ENCODE results near the gene SULT2A1.
"Not testable (repeated sequence)": the region's sequence is repeated elsewhere in the genome, so short reads cannot be mapped to it uniquely, and the experiment has no call there.

Gene SULT2A1, protein sequence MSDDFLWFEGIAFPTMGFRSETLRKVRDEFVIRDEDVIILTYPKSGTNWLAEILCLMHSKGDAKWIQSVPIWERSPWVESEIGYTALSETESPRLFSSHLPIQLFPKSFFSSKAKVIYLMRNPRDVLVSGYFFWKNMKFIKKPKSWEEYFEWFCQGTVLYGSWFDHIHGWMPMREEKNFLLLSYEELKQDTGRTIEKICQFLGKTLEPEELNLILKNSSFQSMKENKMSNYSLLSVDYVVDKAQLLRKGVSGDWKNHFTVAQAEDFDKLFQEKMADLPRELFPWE

DNA sequence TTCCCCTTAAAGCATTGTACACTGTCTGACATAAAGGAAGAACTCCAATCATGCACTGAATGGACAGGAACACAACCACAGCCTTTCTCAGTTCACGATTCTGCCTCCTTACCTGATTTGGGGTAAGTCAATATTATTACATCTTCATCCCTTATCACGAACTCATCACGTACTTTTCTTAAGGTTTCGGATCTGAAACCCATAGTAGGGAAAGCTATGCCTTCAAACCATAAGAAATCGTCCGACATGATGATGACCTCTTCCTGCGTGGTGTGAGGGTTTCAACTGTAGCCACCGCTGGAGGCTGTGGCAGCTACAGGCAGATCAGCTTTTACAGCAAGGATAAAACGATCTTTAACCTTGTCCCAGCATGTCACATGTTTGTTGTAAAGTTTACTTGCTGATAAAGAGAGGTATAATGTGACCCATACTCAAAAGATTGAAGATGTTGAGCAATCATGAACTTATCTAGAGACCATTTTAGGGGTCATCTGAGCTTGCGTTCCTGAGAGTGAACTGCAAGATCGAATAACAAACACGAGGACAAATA, at the start of gene SULT2A1:
TSS of gene SULT2A1 (minus strand) at position 306 of the 550 bp plus-strand sequence. CDS start at position 248, 58 bp downstream.
- FAIRE-seq: no peak
- no peak for DNase-seq (ENCODE audit: low spot score)

DNA sequence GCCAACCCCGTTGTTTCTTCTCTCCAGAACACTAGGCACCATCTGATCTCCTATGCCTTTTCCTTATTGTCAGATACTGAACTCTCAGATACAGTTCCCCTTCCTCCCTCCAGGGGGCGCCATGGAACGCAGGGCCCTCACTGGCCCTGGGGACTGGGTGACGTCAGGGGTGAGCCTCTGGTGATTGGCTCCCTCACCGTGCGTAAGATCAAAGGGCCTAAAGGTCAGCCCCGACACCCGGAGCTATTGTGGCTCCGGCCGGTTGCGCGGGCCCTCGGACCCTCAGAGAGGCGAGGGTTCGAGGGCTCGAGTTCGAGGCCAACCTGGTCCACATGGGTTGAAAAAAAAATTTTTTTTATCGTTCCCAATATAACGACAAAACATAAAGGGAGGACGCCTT, 42.5 kb upstream of the SULT2A1 start:
- DNase-seq (ENCODE audit: low spot score); FAIRE-seq: not testable (repeated sequence)

DNA sequence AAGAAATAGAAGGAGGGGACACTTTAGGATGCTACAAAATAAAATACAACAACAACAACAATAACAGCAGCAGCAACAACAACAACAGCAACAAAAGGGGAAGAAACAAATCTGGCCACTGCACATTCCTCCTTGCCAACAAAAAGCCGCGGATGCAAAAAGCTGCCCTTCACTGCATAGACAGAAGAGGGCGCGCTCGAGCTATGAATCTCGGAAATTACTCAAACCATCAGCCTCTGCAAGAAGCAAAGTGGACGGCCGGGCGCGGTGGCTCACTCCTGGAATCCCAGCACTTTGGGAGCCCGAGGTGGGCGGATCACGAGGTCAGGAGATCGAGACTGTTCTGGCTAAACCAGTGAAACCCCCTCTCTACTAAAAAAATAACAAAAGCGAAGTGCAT, 34.0 kb upstream of the SULT2A1 start:
- not testable (repeated sequence) for DNase-seq (ENCODE audit: low spot score); FAIRE-seq

DNA sequence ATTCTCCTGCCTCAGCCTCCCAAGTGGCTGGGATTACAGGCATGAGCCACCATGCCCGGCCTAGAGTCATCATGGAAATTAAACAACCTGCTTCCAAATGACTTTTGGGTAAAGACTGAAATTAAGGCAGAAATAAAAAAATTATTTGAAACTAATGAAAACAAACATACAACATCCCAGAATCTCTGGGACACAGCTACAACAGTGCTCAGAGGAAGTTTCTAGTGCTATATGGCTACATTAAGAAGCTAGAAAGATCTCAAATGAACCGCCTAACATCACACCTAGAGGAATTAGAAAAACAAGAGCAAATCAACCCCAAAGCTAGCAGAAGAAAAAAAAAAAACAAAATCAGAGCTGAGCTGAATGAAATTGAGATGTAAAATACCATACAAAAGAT, 24.1 kb upstream of the SULT2A1 start:
- FAIRE-seq; DNase-seq (ENCODE audit: low spot score): not testable (repeated sequence)

DNA sequence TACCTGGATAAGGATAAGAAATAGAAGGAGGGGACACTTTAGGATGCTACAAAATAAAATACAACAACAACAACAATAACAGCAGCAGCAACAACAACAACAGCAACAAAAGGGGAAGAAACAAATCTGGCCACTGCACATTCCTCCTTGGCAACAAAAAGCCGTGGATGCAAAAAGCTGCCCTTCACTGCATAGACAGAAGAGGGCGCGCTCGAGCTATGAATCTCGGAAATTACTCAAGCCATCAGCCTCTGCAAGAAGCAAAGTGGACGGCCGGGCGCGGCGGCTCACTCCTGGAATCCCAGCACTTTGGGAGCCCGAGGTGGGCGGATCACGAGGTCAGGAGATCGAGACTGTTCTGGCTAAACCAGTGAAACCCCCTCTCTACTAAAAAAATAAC, 23.2 kb upstream of the SULT2A1 start:
- FAIRE-seq; DNase-seq (ENCODE audit: low spot score): not testable (repeated sequence)

DNA sequence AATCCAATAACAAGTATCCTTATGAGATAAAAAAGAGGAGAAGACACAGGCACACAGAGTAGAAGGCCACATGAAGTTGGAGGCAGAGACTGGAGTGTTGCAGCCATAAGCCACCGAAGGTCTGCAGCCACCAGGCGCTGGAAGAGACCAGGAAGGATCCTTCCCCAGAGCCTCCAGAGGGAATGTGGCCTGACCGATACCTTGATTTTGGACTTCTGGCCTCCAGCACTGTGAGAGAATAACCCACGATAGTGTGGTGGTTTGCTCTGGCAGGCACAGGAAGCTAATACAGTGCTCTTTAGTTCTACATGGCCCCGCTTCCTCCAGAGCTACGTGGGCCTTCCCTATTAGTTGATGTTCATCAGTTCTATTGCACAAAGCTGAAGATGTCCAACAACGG, 15.3 kb upstream of the SULT2A1 start:
- DNase-seq (ENCODE audit: low spot score) (no peak), FAIRE-seq (no peak)

DNA sequence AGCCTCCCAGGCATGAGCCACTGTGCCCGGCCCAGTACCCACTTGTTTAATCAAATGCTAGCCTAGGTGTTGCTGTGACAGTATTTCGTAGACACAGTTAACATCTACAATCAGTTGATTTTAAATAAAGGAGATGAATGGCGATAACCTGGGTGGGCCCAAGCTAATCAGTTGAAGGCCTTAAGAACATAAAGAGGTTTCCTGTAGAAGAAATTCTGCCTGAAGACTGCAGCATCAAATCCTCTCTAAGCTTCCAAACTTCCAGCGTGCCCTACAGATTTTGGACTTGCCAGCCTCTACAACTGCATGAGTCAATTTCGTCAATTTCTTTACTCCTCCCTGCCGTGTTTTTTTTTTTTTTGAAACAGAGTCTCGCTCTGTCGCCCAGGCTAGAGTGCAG, 13.2 kb upstream of the SULT2A1 start:
- FAIRE-seq: no peak
- DNase-seq (ENCODE audit: low spot score): no peak

DNA sequence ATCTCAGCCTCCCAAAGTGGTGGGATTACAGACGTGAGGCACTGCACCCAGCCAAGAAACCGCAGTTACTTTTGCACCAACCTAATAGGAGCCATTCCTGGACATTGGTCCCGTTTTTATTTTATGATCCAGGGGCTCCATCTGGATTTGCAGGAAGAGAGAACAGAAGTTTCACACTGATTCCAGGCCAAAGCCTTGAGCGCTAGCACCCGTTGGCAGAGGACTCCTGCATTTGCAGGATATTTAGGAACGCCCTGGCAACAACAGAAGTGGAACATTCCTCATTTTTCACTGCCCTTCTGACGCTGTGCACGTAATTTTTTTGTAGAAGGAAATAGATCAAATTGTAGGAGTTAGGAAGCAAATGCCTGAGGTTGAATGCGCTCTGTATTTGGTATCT, 11.7 kb upstream of the SULT2A1 start:
- FAIRE-seq (no peak), DNase-seq (ENCODE audit: low spot score) (no peak)

DNA sequence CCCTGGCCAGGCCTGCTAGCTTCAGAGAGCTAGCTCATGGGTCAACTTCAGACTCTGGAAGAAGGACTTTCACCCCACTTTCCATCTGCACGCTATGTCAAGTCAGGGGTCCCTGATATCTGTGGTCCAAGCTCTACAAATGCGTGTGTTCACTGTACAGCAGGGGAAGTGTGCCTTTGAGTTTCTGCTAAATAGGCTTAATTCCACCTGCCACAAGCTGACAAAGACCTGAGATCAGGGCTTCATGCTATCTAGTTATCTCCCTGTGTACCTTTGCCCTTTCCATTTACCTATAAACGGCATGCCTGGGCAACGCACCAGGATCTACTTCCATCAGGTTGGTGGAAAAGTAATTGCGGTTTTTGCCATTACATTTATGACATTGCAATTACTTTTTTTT, 10.7 kb upstream of the SULT2A1 start:
- no peak for FAIRE-seq
- no peak for DNase-seq (ENCODE audit: low spot score)

DNA sequence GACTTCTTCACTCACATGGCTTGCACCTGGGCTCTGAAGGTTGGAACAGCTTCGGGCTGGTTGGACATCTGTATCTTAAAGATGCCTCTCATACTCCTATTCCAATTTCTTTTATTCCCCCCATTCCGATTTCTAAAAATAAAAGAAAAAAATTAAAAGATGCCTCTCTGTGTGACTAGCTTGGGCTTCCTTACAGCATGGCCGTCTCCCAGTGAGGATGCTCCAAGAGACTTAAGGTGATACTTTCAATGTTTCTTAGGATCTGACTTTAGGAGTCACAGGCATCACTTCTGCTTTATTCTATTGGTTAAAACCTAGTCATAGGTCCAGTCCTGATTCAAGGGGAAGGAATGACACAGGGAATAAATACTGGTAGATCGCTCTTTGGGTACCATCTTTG, 9.9 kb upstream of the SULT2A1 start:
- FAIRE-seq (no peak), DNase-seq (ENCODE audit: low spot score) (no peak)

DNA sequence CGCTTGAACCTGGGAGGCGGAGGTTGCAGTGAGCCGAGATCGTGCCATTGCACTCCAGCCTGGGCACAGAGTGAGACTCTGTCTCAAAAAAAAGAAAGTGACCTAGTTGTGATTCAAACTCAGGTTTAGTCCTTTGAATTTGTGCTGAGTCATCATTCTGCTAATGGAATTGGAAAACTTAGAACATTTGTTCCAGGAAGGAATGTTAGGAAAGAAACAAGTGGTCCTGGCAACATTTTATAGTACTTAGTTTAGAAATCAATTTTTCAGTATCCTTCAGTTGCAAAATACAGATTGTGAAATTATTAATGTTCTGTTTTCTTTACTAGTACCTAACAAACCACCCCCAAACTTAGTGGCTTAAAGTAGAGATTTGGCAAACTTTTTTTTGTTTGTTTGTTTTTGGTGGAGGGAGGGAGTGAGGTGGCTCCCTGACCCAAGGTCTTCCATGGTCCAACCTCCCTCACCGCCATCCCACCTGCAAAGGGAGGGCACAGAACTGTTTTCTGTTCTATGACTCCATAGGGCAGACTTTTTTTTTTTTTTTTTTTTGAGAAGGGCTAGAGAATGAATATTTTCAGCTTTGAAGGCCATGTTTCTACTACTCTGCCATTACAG, 9.2 kb upstream of the SULT2A1 start:
- DNase-seq (ENCODE audit: low spot score) (no peak), FAIRE-seq (no peak)

DNA sequence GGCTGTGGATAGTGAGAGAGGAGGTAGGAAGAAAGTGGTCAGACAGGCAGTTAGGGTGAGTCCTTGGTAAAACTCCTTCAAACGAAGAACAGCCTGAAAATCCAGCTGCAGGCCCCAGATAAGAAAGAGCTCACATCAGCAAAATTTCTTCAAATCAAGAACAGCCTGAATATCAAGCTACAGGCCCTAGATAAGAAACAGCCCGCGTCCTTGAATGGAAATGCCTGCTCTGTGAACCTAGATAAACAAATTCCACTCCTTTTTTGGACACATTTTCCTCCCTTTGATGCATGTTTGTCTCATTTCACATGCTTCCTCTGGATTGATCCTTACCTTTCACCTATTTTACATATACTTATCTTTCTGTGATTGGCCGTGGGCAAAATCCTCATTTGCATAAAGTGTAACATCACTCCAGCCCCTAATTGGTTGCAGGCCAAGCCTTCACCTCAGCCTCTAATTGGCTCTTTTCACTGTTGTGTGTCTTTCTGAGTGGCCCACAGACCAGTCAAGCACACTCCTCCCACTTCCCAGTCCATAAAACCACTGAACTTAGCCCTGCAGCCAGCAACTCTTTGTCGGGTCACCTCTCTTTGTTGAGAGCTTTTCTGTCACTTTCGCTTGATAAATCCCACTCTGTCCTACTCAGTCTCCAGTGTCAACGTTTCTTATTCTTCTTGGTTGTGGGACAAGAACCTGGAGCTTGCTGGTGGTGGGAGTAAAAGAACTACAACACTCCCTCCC, 6.0 kb upstream of the SULT2A1 start:
- DNase-seq (ENCODE audit: low spot score) (no peak), FAIRE-seq (no peak)

DNA sequence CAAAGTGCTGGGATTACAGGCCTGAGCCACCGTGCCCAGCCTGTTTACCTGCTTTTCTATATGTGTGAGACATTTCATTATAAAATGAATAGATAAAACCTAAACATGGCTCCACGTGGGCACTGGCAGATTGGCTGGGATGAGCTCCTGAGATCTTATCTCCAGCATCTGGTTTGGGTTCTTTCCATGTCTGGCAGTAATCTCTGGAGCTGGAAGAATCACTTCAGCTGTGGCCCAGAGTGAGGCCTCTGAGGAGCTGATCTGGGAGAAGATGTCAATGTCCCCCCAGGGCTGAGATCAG, 5.5 kb upstream of the SULT2A1 start:
- no peak for DNase-seq (ENCODE audit: low spot score)
- FAIRE-seq: no peak

DNA sequence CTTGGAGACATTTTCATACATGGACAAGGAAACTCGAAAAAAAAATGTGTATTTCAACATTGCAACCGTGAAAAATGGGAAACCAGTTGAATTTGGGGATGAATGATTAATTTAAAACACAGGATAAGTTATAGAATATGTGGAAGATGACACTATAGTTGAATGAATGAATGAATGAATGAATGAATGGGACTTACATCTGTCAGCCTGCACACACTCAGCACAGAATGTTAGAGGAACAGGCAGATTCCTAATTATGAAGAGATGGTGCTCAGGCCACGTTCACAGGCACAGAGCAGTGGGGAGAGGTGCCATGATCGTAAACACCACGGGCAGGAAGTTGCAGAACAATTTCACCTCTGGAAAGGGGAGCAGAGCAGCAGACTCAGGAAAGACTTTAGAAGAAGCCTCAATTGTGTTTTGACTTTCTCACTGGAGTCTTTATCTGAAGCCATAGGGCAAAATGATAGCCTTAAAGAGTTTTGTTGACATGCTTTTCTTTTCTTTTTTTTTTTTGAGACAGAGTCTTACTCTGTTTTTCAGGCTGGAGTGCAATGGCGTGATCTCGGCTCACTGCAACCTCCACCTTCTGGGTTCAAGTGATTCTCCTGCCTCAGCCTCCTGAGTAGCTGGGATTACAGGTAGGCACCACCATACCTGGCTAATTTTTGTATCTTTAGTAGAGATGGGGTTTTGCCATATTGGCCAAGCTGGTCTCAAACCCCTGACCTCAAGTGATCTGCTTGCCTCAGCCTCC, 4.9 kb upstream of the SULT2A1 start:
- no peak for DNase-seq (ENCODE audit: low spot score)
- no peak for FAIRE-seq

DNA sequence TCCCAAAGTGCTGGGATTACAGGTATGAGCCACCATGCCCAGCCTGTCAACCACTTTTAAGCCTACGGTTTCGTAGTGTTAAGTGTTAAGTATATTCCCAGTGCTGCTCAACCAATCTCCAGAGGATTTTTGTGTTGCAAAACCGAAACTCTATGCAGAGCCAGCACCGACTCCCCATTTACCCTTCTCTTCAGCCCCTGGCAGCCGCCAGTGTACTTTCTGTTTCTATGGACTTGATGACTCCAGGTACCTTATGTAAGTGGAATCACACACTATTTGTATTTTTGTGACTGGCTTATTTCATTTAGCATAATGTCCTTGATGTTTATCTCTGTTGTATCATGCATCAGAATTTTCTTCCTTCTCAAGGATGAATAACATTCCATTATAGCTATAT, 1.1 kb downstream of the SULT2A1 start:
- FAIRE-seq (no peak), DNase-seq (ENCODE audit: low spot score) (no peak)

DNA sequence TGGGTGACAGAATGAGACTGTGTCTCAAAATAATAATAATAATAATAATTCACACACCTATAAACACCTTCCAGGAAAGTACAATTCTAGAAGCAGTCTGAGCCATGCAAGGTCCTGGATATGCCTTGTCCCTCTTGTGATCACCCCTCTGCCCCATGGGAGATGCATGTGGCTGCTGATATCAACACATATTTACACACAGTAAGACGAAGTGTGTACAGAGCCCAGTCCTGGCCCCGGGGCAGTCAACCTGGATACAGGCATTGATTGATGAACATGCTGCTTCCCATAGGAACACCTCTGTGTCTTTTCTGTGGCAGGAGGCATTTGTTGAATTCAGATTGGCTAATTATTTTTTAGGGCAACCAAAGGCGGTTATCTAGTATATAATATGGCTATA, 3.2 kb downstream of the SULT2A1 start:
- FAIRE-seq (no peak), DNase-seq (ENCODE audit: low spot score) (no peak)

DNA sequence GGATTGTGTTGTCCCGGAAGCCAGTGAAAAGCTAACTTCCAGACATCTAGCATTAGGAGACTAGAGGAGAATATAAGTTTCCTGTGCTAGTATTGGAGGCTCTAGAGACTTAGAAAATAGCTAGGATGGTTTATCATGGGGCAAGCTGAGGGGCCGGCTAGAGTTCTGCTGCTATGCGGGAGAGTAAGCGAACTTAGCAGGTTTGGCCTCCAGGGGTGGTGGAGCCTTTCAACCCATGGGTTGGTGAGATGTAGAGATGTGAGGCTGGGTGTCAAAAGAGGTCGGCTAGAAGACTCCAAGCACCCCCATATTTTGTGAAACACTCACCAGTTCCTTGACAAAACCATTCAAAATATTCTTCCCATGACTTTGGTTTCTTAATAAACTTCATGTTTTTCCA, 4.4 kb downstream of the SULT2A1 start:
- FAIRE-seq (no peak), DNase-seq (ENCODE audit: low spot score) (no peak)

DNA sequence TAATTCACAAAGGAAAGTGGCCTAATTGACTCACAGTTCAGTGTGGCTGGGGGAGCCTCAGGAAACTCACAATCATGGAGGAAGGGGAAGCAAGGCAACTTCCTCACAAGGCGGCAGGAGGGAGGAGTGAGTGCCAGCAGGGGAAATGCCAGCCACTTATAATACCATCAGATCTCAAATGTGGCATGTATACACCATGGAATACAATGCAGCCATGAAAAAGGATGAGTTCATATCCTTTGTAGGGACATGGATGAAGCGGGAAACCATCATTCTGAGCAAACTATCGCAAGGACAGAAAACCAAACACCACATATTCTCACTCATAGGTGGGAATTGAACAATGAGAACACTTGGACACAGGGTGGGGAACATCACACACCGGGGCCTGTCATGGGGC, 6.7 kb downstream of the SULT2A1 start:
- not testable (repeated sequence) for FAIRE-seq; DNase-seq (ENCODE audit: low spot score)

DNA sequence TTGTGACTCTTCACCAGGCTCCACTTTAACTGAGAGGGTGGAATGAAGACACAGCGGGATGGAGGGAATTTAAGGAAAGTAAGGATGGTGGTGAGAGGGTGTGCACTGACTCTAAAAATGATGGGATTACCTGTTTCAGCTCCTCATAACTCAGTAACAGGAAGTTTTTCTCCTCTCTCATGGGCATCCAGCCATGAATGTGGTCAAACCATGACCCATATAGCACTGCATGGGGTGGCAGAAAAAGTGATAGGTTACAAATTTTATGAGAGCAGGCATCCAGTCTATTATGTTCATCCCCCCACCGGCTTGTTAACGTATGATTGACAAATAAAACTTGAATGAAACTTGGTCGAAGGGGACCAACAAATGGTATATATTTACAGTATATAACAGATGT, 7.2 kb downstream of the SULT2A1 start:
- no peak for FAIRE-seq
- no peak for DNase-seq (ENCODE audit: low spot score)

DNA sequence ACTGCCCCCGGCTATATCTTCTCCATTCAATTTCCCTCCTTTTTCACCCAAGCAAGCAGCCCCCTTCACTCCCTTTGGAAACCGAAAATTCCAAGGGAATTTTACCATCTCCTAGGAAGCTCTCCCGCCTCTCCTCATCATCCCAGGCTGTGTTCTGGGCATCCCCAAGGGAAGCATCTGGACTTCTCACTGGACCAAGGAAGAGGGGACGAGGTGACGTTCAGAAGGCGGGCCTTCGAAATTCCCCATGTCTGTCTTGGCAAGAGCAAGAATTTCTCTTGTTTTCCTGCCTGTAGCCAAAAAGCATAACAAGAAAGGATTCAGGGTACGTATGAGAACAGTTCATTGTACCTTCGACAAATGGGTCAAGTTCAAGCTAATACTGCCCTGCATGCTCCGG, 20.9 kb downstream of the SULT2A1 start:
- no peak for FAIRE-seq
- DNase-seq (ENCODE audit: low spot score): no peak

DNA sequence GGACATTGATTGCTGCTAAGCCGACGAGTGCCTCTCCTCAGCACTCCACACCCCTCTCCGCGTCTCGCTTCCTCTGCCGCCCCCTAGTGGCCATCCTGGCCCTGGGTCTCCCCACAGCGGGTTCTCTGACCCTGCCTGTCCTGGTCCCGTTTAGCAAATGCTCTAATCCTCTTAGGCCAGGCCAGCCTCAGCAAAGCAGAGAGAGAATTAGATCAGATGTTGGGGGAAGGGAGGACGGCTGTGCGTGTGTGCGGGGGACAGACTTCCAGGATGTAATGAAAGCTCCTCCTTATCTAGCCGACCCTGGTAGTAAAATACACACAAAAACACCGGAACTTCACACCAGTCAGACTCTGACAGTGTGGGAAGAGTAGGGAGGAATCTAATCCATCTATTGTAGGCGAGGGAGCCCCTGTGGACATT, 22.6 kb downstream of the SULT2A1 start:
- DNase-seq (ENCODE audit: low spot score) (peak; percentile 31), FAIRE-seq (no peak)

DNA sequence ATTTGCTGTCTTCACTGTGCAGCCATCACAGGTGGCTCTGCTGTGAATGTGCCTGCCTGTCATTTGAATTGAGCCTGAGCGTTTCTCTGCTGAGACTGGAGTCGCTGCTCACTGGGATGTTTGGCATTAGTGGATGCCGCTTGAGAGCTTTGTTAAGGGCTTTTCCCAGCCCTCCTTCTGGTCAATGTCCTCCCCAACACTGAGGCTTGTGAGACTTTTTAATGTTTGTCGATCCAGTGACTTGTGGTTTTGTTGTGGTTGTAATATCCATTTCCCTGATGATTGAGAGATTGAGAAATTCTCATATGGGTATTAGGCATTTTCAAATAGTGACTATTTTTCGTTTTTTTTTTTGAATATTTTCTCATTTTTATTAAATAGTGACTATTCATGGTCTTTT, 24.5 kb downstream of the SULT2A1 start:
- FAIRE-seq (no peak), DNase-seq (ENCODE audit: low spot score) (no peak)

Measured in RCC 7860 (cell line).